ENCODE data around the gene OGG1.

OGG1 gene

DNA sequence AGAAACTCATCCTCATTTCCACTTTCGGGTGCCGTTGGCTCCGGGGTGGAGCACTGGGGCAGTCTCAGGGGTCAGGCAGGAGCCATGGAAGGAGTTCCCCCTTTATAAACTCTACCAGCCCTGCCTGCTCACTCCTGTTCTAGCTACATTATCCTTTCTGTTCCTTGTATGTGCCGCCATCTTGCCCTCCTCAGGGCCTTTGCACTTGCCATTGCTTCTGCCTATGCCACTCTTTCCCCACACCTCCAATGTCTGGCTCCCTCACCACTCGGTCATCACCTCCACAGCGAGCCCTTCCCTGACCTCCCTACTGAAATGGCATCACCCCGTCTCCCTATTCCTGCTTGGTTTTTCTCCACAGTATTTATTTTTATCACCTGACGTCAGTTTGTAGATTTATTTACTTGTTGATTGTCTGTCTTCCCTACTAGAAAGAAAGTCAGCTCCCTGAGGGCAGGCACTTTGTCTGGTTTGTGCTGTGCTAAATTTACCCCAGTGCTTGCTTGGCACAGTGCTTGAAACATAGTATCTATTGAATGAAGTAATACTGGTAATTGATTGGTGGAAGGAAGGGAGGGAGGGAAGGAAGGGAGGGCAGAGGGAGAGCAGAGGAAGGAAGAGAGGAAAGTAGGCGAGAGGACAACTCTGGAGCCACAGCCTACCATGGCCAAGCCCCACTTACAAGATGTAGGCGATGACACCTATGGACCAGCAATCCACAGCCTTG lies 11.2 kb downstream of the OGG1 start:
- no peak for DNase-seq (ENCODE audit: low read depth)
- TF ChIP-seq, protein P1, sequence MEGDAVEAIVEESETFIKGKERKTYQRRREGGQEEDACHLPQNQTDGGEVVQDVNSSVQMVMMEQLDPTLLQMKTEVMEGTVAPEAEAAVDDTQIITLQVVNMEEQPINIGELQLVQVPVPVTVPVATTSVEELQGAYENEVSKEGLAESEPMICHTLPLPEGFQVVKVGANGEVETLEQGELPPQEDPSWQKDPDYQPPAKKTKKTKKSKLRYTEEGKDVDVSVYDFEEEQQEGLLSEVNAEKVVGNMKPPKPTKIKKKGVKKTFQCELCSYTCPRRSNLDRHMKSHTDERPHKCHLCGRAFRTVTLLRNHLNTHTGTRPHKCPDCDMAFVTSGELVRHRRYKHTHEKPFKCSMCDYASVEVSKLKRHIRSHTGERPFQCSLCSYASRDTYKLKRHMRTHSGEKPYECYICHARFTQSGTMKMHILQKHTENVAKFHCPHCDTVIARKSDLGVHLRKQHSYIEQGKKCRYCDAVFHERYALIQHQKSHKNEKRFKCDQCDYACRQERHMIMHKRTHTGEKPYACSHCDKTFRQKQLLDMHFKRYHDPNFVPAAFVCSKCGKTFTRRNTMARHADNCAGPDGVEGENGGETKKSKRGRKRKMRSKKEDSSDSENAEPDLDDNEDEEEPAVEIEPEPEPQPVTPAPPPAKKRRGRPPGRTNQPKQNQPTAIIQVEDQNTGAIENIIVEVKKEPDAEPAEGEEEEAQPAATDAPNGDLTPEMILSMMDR (IDR thresholded peaks at IDR 0.05; ENCODE audit: insufficient read depth, low read depth, low read length, missing control alignments) = no peak
- H3K4me3 ChIP-seq (ENCODE audit: low read length) = no peak overlapping the region

DNA sequence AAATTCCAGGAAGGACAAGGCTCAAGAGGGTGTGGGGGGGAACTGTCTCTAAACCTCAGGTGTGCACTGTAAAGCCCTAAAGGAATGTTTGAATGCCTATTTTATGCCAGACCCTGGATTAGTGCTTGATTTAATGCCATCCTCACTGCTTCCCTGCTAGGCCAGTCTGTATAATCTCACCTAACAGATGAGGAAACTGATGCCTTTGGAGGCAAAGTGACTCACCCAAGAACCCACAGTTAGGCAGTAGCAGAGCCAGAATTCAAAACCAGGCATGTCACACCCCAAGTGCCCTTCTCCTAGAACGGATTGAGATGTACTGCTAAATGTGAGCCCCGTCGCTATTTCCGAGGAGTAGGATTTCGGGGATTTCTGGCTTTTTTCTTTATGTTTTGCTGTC lies 12.2 kb downstream of the OGG1 start:
- TF ChIP-seq, protein P1 (IDR thresholded peaks at IDR 0.05; ENCODE audit: insufficient read depth, low read depth, low read length, missing control alignments) = no peak
- DNase-seq (ENCODE audit: low read depth) = no peak
- H3K4me3 ChIP-seq (ENCODE audit: low read length) = no peak overlapping the region

DNA sequence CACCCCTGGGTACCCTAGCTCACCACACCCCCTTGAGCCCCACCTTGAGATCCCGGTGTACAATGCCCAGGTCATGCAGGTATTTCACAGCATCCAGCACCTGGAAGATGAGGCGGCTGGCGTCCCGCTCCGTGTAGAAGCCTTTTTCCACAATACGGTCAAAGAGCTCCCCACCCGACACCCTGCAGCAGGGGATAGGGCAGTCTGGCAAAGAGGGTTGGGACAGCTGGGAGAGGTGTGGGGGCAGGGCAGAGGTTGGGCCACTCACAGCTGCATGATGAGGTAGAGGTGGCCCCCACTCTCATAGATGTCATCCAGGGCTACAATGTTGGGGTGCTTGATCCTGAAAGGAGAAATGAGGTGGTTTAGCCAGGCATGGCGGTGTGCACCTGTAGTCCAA lies 13.1 kb downstream of the OGG1 start:
- no peak overlapping the region for H3K4me3 ChIP-seq (ENCODE audit: low read length)
- TF ChIP-seq, protein P1 (IDR thresholded peaks at IDR 0.05; ENCODE audit: insufficient read depth, low read depth, low read length, missing control alignments) = no peak

DNA sequence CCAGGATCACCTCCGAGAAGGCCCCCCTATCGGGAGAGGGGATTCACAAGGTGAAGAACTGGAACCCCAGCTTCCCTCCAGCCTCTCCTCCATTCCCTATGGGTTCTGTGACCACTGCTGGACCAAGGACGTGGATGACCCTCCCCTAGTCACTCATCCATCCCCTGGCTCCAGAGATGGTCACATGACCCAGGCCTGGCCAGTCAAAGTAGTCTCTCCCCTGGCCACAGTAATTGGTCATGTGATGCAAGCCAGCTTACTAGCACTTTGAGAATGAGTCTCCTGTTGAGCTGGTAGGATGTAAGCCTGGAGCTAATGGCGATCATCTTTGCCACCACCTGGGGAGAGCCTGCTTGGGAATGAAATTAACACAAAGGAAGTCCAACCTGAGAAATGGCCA lies 16.1 kb downstream of the OGG1 start:
- no peak overlapping the region for H3K4me3 ChIP-seq (ENCODE audit: low read length)
- DNase-seq (ENCODE audit: low read depth) = no peak
- TF ChIP-seq, protein P1 (IDR thresholded peaks at IDR 0.05; ENCODE audit: insufficient read depth, low read depth, low read length, missing control alignments) = no peak

More for the DNA sequence above, 13.1 kb downstream of the OGG1 start:
- DNase-seq (ENCODE audit: low read depth) = no peak

DNA sequence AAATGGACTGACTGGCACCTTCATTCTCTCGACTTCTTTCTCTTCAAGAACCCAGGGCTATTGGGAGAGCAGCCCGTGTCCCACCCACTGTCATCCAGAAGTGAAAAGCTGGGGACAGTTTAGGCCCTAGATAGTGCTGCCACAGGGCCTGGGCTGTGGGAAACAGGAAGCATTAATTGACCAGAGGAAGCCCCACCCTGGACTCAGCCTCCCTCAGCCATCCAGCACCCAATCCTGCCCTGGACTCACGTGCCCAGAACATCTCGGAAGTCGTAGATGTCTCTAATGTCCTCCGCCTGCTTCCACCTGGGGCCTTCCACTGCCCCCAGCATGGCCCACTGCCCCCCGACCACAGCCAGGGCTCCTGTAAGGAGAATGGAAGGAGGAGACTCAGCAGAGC lies 17.7 kb downstream of the OGG1 start:
- DNase-seq (ENCODE audit: low read depth) = no peak
- TF ChIP-seq, protein P1 (IDR thresholded peaks at IDR 0.05; ENCODE audit: insufficient read depth, low read depth, low read length, missing control alignments) = no peak
- H3K4me3 ChIP-seq (ENCODE audit: low read length) = no peak overlapping the region

DNA sequence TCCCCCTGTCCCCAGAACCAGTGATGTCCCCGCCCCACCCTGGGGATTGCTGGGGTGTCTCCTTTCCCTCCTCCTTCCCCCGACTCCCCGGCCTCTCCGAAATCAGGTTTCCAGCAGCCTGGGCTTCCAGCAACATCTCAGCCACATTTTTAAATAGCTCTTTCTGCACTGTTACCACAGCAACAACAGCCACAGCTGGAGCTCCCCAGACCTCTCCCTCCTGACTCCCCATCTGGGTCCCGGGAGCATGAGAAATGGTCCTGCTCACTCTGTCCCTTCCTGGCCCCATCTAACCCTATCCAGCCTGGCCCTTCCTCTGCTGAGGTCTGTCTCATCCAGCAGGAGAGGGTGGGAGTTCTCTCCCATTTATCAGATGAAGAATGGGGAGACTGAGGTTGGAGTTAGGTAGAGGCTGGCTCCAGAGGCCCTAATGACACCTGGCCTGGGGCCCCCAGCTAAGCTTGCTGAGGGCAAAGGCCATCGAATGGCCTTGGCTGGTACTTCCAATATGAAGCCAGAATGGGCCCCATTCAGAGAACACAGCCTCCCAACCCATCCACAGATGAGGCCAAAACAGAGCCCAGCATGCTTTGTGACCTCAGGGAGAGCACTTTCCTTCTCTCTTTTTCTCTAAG lies 18.5 kb downstream of the OGG1 start:
- no peak for DNase-seq (ENCODE audit: low read depth)
- H3K4me3 ChIP-seq (ENCODE audit: low read length) = no peak overlapping the region
- TF ChIP-seq, protein P1 (IDR thresholded peaks at IDR 0.05; ENCODE audit: insufficient read depth, low read depth, low read length, missing control alignments) = no peak
